K562 (cell line): Measurements from ENCODE around the gene GP1BA. TPM values are rescaled to one million over a fixed set of nuclear protein-coding genes. Genes with fewer than 3 reads are reported as not detected.
A peak's percentile ranks its signal among the peaks of the same experiment; 100 is the strongest.

Experiments used
- ATAC-seq: fragments of 200-7000 bp; cut with Tn5 transposase; 3 replicates; pipeline ENCODE4 v1.9.1; 2020; ENCODE audit warnings: moderate library complexity
- BruUV-seq: library from RNA; stranded (reverse); fragments of 400-500 nt; replicated peaks from 2 replicates; lab custom pipeline; 2021; lab: Mats Ljungman, UMichigan
- CTCF ChIA-PET: fragments of 300-600 bp; formaldehyde crosslinking; extraction: SDS; loops from one replicate; lab custom pipeline; 2021; ENCODE audit warnings: low intra/inter-chr PET ratio; lab: Yijun Ruan, JAX
- POLR2A ChIA-PET: fragments of 300-600, 350-650 bp; sonication (Branson Sonifier 250); formaldehyde crosslinking; extraction: SDS; loops from one replicate; lab custom pipeline; 2021; ENCODE audit warnings: antibody characterized with exemption, inconsistent platforms; lab: Yijun Ruan, JAX
- DNase-seq, 4 experiments: peaks; one replicate each; pipeline versions ENCODE4 v3.0.0 to v3.0.0-alpha.2; 2011 to 2018; ENCODE audit warnings: low spot score in 3 of 4, mixed read lengths in 3 of 4; ENCODE audit errors: extremely low read depth in 1 of 4
- FAIRE-seq: peaks from 2 replicates; lab custom pipeline; 2011; peaks lifted over from hg19 to GRCh38; lab: Jason Lieb, UNC
- H2AFZ ChIP-seq: 2 replicates; pipeline ENCODE4 v1.6.0; 2011; ENCODE audit warnings: low read depth, low read length, control low read depth, inconsistent platforms
- H3K27ac ChIP-seq: fragments of 200-600 bp; 3 replicates; pipeline ENCODE4 v1.8.0; 2011; ENCODE audit warnings: low read depth, mild to moderate bottlenecking, control low read depth, inconsistent platforms, low read length, moderate library complexity, mixed read lengths; ENCODE audit errors: extremely low read depth
- H3K27me3 ChIP-seq, 2 experiments: fragments of 300-600 bp in 1 of 2; 2 replicates in 1 of 2; 3 replicates in 1 of 2; pipeline versions ENCODE4 v1.6.0 to v1.8.0; 2011; ENCODE audit warnings: inconsistent platforms in 2 of 2, low read length in 2 of 2, mild to moderate bottlenecking in 1 of 2, mixed read lengths in 1 of 2, moderate library complexity in 1 of 2; ENCODE audit not compliant: control insufficient read depth in 2 of 2, insufficient read depth in 2 of 2
- H3K36me3 ChIP-seq: fragments of 300-600 bp; 3 replicates; pipeline ENCODE4 v1.8.0; 2011; ENCODE audit warnings: mild to moderate bottlenecking, low read length, inconsistent platforms; ENCODE audit not compliant: control insufficient read depth, insufficient read depth
- H3K4me1 ChIP-seq, 2 experiments: fragments of 200-600 bp in 1 of 2; replicated peaks in 1 of 2; 2 replicates in 1 of 2; 3 replicates in 1 of 2; pipeline versions ENCODE4 v1.5.1 to v1.8.0; 2011; ENCODE audit warnings: inconsistent platforms in 2 of 2, low read length in 2 of 2, mild to moderate bottlenecking in 1 of 2, mixed read lengths in 1 of 2, moderate library complexity in 1 of 2; ENCODE audit not compliant: control insufficient read depth in 2 of 2, insufficient read depth in 2 of 2
- H3K4me2 ChIP-seq: 2 replicates; pipeline ENCODE4 v1.6.1; 2011; ENCODE audit warnings: low read length, control low read depth, inconsistent platforms, mixed read lengths; ENCODE audit not compliant: insufficient read depth
- H3K4me3 ChIP-seq: fragments of 200-600 bp; sonication (generic), shearing (Covaris generic); 2 replicates; pipeline ENCODE4 v1.5.1; 2016; ENCODE audit warnings: control low read depth, inconsistent platforms
- H3K79me2 ChIP-seq: fragments of 200-600 bp; 3 replicates; pipeline ENCODE4 v1.8.0; 2011; ENCODE audit warnings: low read length, inconsistent platforms; ENCODE audit not compliant: control insufficient read depth, insufficient read depth
- H3K9ac ChIP-seq, 2 experiments: 2 replicates each; pipeline versions ENCODE4 v1.6.0 to v1.6.1; 2011; ENCODE audit warnings: low read depth in 2 of 2, low read length in 2 of 2, control low read depth in 1 of 2, inconsistent platforms in 1 of 2, mild to moderate bottlenecking in 1 of 2, mixed read lengths in 1 of 2; ENCODE audit not compliant: insufficient read depth in 1 of 2
- H3K9me1 ChIP-seq: one replicate; pipeline ENCODE4 v1.6.0; 2011; ENCODE audit warnings: inconsistent platforms, mild to moderate bottlenecking, low read length, moderate library complexity; ENCODE audit not compliant: control insufficient read depth, insufficient read depth
- H3K9me3 ChIP-seq: replicated peaks from 2 replicates; pipeline ENCODE4 v1.5.1; 2011; ENCODE audit warnings: low read depth, low read length, inconsistent platforms; ENCODE audit not compliant: control insufficient read depth, insufficient read depth
- H4K20me1 ChIP-seq: replicated peaks from 2 replicates; pipeline ENCODE4 v1.6.1; 2011; ENCODE audit warnings: low read length, inconsistent platforms, mixed read lengths; ENCODE audit not compliant: control insufficient read depth, insufficient read depth
- CXXC5 ChIP-seq: fragments of 250-450 bp; sonication (Bioruptor Pico); IDR thresholded peaks from 2 replicates; pipeline ENCODE4 v1.8.0; 2022; ENCODE audit warnings: inconsistent platforms, mild to moderate bottlenecking, moderate library complexity
- DDX20 ChIP-seq: fragments of 450-650 bp; IDR thresholded peaks from 2 replicates; pipeline ENCODE4 v1.6.1; 2016; ENCODE audit warnings: missing genetic modification characterization, low read depth, mild to moderate bottlenecking, missing compliant biosample characterization, moderate library complexity
- EWSR1 ChIP-seq: fragments of 450-650 bp; IDR thresholded peaks from 2 replicates; pipeline ENCODE4 v1.6.1; 2018; ENCODE audit warnings: borderline replicate concordance, mild to moderate bottlenecking, low read depth, moderate library complexity; ENCODE audit not compliant: partially characterized antibody
- ILF3 ChIP-seq: fragments of 450-650 bp; IDR thresholded peaks from 2 replicates; pipeline ENCODE4 v1.6.1; 2018; ENCODE audit warnings: antibody characterized with exemption, mild to moderate bottlenecking, moderate library complexity, borderline replicate concordance
- JUN ChIP-seq, 2 experiments: sonication (generic) in 1 of 2; formaldehyde crosslinking in 1 of 2; IDR thresholded peaks; 2 replicates each; pipeline versions ENCODE4 v1.6.1 to v1.8.0; 2012 to 2022; ENCODE audit warnings: borderline replicate concordance in 2 of 2, mild to moderate bottlenecking in 2 of 2, improper control_type of control experiment in 1 of 2, low read depth in 1 of 2, low read length in 1 of 2, missing genetic modification reagents in 1 of 2
- MCM5 ChIP-seq: fragments of 450-650 bp; IDR thresholded peaks from 2 replicates; pipeline ENCODE4 v1.6.1; 2016; ENCODE audit warnings: low read depth
- ZNF134 ChIP-seq: fragments of 250-450 bp; sonication (Bioruptor Pico); conservative IDR thresholded peaks from 2 replicates; pipeline ENCODE4 v1.4.0; 2020
- ZNF165 ChIP-seq: fragments of 250-450 bp; sonication (Bioruptor Pico); IDR thresholded peaks from 2 replicates; pipeline ENCODE4 v1.4.0; 2020; ENCODE audit warnings: borderline replicate concordance
- ZNF274 ChIP-seq: IDR thresholded peaks from 2 replicates; pipeline ENCODE4 v1.6.1; 2011; ENCODE audit warnings: low read depth, mild to moderate bottlenecking, low read length, moderate library complexity, borderline replicate concordance
- ZNF75A ChIP-seq: fragments of 450-650 bp; formaldehyde crosslinking; IDR thresholded peaks from 2 replicates; pipeline ENCODE4 v1.4.0; 2020; ENCODE audit warnings: mild to moderate bottlenecking
- WGBS: fragments of 100-300 bp; shearing (Covaris generic); methylation state at CpG from one replicate; pipeline ENCODE4 v1.1.6; 2016; ENCODE audit warnings: low coverage, mixed read lengths; ENCODE audit not compliant: insufficient coverage; ENCODE audit errors: missing lambda C conversion rate; 5-methylcytosine and 5-hydroxymethylcytosine counted together
- in situ Hi-C: fragments of 300-500 bp; cut with MboI; formaldehyde crosslinking; loops from 4 replicates; pipeline ENCODE4 v1.15.0; 2018; ENCODE audit warnings: inconsistent platforms, mixed read lengths
- intact Hi-C: fragments of 100-400 bp; cut with micrococcal nuclease; formaldehyde crosslinking; loops from 2 replicates; pipeline ENCODE4 v1.14.2; 2022
- polyA plus RNA-seq, 8 experiments: library from polyadenylated mRNA; depleted of rRNA in 4 of 8; stranded (reverse) in 5 of 8; unstranded in 3 of 8; fragments of >200 nt; fragmentation: Nextera tagmentation in 2 of 8; fragmentation: Illumina TruSeq in 1 of 8; extraction: Ambion mirVana in 2 of 8; extraction: Trizol in 1 of 8; gene quantifications; 2 replicates each; pipeline versions ENCODE4 v1.2.1 to v1.2.3, GENCODE V29; 2011 to 2014; ENCODE audit warnings: inconsistent platforms in 1 of 8, missing spikeins in 1 of 8
- total RNA-seq, 7 experiments: library from RNA; depleted of rRNA in 6 of 7; stranded (reverse); fragments of >200 nt in 6 of 7; fragmentation: Illumina TruSeq in 2 of 7; extraction: Trizol in 2 of 7; gene quantifications; 2 replicates each; pipeline versions ENCODE4 v1.2.1 to v1.2.3, GENCODE V29; 2011 to 2021; ENCODE audit warnings: low replicate concordance in 1 of 7
- TF ChIP-seq, protein P1 (sequence below): sonication (generic); formaldehyde crosslinking; IDR thresholded peaks from 2 replicates; pipeline ENCODE4 v1.8.0; 2022; ENCODE audit warnings: mild to moderate bottlenecking, missing genetic modification reagents
- TF ChIP-seq, protein P2 (sequence below), 2 experiments: fragments of 450-650 bp in 1 of 2; sonication (generic) in 1 of 2; formaldehyde crosslinking; conservative IDR thresholded peaks; 2 replicates each; pipeline versions ENCODE4 v1.4.0 to v1.8.1; 2020 to 2022; ENCODE audit warnings: mild to moderate bottlenecking in 1 of 2, missing genetic modification reagents in 1 of 2
- TF ChIP-seq, protein P3 (sequence below): sonication (generic); formaldehyde crosslinking; IDR thresholded peaks from 2 replicates; pipeline ENCODE4 v1.8.1; 2023; ENCODE audit warnings: mild to moderate bottlenecking, missing genetic modification reagents

The GP1BA gene
- total and polyA plus RNA-seq, 9 of the 15 experiments (the other 6 are each of a cell fraction or from before 2014, with no cell fraction given): 0.01 TPM; not detected in 8

DNA sequence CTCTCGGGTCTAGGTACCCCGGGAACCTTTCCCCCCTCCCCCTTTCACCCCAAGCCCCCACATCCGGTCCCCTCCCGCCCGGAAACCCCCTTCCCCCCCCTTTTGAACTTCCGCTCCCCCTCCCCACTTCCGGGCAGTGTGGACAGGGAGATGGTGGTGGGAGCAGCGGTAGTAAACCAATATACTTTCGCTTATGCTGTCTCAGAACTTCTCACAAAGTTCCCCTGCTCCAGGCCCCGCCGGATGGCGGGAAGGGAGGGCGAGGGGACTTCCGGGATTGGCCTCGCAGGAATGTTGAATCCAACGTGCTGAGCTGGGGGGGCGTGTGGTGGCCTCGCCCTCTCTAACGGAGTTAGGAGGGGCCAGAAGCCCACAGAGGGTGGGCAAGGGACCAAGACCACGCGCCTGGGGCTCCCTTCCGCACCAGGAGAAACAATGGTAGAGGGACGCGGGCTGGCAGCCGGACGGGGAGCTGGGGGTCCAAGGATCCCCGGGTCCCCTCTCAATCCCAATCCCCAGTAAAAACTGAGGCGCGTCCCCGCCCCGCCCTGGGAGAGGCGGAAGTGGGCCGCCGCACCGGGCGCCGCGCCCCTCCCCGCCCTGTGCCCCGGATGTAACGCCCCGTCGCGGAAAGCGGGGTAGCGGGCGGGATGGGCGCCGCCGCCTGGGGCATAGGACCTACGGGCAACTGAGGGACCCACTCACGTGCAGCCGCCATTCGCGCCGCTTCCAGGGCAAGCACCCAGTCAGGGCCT is 15.5 kb downstream of the GP1BA start (continued):
- TF ChIP-seq ZNF75A (CRISPR knock-in tag) (no peak), CXXC5 (CRISPR knock-in tag) (peak; percentile 71)
- TF ChIP-seq, protein P1, sequence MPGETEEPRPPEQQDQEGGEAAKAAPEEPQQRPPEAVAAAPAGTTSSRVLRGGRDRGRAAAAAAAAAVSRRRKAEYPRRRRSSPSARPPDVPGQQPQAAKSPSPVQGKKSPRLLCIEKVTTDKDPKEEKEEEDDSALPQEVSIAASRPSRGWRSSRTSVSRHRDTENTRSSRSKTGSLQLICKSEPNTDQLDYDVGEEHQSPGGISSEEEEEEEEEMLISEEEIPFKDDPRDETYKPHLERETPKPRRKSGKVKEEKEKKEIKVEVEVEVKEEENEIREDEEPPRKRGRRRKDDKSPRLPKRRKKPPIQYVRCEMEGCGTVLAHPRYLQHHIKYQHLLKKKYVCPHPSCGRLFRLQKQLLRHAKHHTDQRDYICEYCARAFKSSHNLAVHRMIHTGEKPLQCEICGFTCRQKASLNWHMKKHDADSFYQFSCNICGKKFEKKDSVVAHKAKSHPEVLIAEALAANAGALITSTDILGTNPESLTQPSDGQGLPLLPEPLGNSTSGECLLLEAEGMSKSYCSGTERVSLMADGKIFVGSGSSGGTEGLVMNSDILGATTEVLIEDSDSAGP (CRISPR knock-in tag): no peak

DNA sequence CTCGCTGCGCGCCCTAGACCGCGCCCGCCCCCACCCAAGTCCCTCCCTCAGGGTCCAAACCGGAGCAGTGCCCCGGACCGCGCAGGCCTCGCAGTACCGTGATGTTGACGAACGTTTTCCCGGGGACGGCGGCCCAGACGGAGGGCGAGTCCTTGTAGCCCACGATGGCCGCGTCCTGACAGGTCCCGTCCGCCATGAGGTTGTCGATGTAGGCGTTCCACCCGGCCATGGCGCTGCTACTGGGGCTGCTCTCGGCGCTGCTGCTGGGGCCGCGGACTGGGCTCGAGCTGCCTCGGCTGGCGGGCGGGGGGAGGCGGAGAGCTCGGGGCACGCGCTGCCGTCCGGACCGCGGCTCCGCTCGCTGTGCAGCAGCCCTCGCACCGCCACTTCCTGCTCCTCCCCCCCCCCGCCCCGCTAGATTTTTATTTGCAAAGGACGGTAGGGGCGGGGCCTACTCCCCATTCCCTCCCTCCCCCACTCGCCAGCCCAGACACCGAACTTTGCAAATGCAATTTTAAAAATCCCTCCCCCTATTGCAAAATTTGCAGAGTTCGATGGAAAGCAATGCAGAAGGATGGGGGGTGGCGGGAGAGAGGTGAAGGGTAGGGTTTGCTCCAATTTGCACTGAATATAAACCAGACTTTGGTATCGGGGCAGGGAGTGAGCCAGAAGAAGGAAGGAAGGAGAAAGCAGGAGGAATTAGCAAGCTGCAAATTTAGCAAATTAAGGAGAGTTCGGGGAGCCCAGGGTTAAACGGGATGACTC is 16.3 kb downstream of the GP1BA start, which contains the start of gene PFN1:
PFN1 (minus strand) TSS at position 365 of the 765 bp plus-strand sequence; CDS start at position 229, 136 bp downstream.
- intact Hi-C loops (no loop called here), in situ Hi-C loops (no loop called here)
- peak within 1 kb of the TSS; percentile 52 for H2AFZ ChIP-seq
- 0% methylated on average over 7 of the region's 59 CpGs for WGBS
- H3K27ac ChIP-seq: peak within 1 kb of the TSS; percentile 98
- H3K9me1 ChIP-seq: no peaks in the 10 kb centered on the region
- peak within 1 kb of the TSS; percentile 94 to 97 for H3K9ac ChIP-seq
- CTCF ChIA-PET: no interaction called here
- peak; percentile 56 for ATAC-seq
- H3K9me3 ChIP-seq: no peaks in the 10 kb centered on the region
- H3K4me3 ChIP-seq: peak within 1 kb of the TSS; percentile 97
- no peaks in the 10 kb centered on the region for H3K27me3 ChIP-seq
- peaks cover 45% of the 10 kb centered on the region for H3K36me3 ChIP-seq
- DNase-seq: peak; percentile 63 to 89 (median 80)
- peaks cover 22% of the 10 kb centered on the region for H4K20me1 ChIP-seq
- POLR2A ChIA-PET: interaction anchor here (0.6 to 4.7 kb wide), 8 partner anchors 8 to 704 kb away, joined by 3 to 21 read pairs (median 3); partner anchors contain the start of genes RNF167, SLC25A11 and SPAG7
- no TSS peak for BruUV-seq
- H3K79me2 ChIP-seq: peaks cover 69% of the 10 kb centered on the region
- peak within 1 kb of the TSS; percentile 93 for H3K4me2 ChIP-seq
- peaks cover 32 to 52% of the 10 kb centered on the region in 2 experiments for H3K4me1 ChIP-seq
- FAIRE-seq: peak; percentile 79
- TF ChIP-seq EWSR1 (no peak), DDX20 (tag) (no peak), MCM5 (no peak), ZNF134 (CRISPR knock-in tag) (no peak), ILF3 (no peak), JUN (IDR thresholded peaks at IDR 0.05; ENCODE audit: borderline replicate concordance, low read depth, low read length) (no peak), JUN (CRISPR knock-in tag; IDR thresholded peaks at IDR 0.05; ENCODE audit: borderline replicate concordance) (no peak), ZNF165 (CRISPR knock-in tag) (no peak), ZNF274 (no peak)
- TF ChIP-seq, protein P2, sequence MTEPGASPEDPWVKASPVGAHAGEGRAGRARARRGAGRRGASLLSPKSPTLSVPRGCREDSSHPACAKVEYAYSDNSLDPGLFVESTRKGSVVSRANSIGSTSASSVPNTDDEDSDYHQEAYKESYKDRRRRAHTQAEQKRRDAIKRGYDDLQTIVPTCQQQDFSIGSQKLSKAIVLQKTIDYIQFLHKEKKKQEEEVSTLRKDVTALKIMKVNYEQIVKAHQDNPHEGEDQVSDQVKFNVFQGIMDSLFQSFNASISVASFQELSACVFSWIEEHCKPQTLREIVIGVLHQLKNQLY (CRISPR knock-in tag; conservative IDR thresholded peaks at IDR 0.05): no peak
- TF ChIP-seq, protein P3, sequence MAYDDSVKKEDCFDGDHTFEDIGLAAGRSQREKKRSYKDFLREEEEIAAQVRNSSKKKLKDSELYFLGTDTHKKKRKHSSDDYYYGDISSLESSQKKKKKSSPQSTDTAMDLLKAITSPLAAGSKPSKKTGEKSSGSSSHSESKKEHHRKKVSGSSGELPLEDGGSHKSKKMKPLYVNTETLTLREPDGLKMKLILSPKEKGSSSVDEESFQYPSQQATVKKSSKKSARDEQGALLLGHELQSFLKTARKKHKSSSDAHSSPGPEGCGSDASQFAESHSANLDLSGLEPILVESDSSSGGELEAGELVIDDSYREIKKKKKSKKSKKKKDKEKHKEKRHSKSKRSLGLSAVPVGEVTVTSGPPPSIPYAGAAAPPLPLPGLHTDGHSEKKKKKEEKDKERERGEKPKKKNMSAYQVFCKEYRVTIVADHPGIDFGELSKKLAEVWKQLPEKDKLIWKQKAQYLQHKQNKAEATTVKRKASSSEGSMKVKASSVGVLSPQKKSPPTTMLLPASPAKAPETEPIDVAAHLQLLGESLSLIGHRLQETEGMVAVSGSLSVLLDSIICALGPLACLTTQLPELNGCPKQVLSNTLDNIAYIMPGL: no peak; the same call in 1 of the 2 replicates
